H9 (cell line): Measurements from ENCODE around the gene DUOXA1. TPM values are rescaled to one million over a fixed set of nuclear protein-coding genes. Genes with fewer than 3 reads are reported as not detected.

Experiments used
- DNase-seq: peaks from one replicate; pipeline ENCODE4 v3.0.0-alpha.2; 2017
- H2AFZ ChIP-seq: one replicate; pipeline ENCODE4 v1.6.1; 2013; ENCODE audit warnings: mild to moderate bottlenecking, low read length, control low read depth, moderate library complexity
- H2AK5ac ChIP-seq: 2 replicates; pipeline ENCODE4 v1.6.1; 2013; ENCODE audit warnings: low read length, control low read depth, mixed read lengths; ENCODE audit not compliant: insufficient read length
- H2BK120ac ChIP-seq: one replicate; pipeline ENCODE4 v1.6.1; 2013; ENCODE audit warnings: low read depth, mild to moderate bottlenecking, low read length, control low read depth, inconsistent platforms; ENCODE audit not compliant: poor library complexity, severe bottlenecking
- H2BK12ac ChIP-seq: 2 replicates; pipeline ENCODE4 v1.6.1; 2013; ENCODE audit warnings: low read length, control low read depth, mixed read lengths, low read depth; ENCODE audit not compliant: insufficient read length
- H2BK15ac ChIP-seq: 2 replicates; pipeline ENCODE4 v1.6.1; 2013; ENCODE audit warnings: low read depth, low read length, control low read depth
- H2BK20ac ChIP-seq: one replicate; pipeline ENCODE4 v1.6.1; 2013; ENCODE audit warnings: low read depth, mild to moderate bottlenecking, low read length, control low read depth, inconsistent platforms; ENCODE audit not compliant: poor library complexity, severe bottlenecking
- H2BK5ac ChIP-seq: 2 replicates; pipeline ENCODE4 v1.6.1; 2013; ENCODE audit warnings: low read length, control low read depth, mixed read lengths; ENCODE audit not compliant: insufficient read length
- H3K14ac ChIP-seq: 2 replicates; pipeline ENCODE4 v1.6.1; 2013; ENCODE audit warnings: low read length, control low read depth; ENCODE audit not compliant: insufficient read depth
- H3K18ac ChIP-seq: 2 replicates; pipeline ENCODE4 v1.6.1; 2013; ENCODE audit warnings: low read depth, mild to moderate bottlenecking, mixed read lengths, low read length, control low read depth; ENCODE audit not compliant: insufficient read length
- H3K23ac ChIP-seq: 2 replicates; pipeline ENCODE4 v1.6.1; 2013; ENCODE audit warnings: low read length, control low read depth, mixed read lengths, low read depth; ENCODE audit not compliant: insufficient read length
- H3K23me2 ChIP-seq: 2 replicates; pipeline ENCODE4 v1.6.1; 2013; ENCODE audit warnings: low read depth, mild to moderate bottlenecking, mixed read lengths, low read length, control low read depth; ENCODE audit not compliant: insufficient read length, poor library complexity, severe bottlenecking
- H3K27ac ChIP-seq: 2 replicates; pipeline ENCODE4 v1.5.1; 2013; ENCODE audit warnings: low read length, control low read depth, mixed read lengths, low read depth; ENCODE audit not compliant: insufficient read length
- H3K27me3 ChIP-seq: 2 replicates; pipeline ENCODE4 v1.6.1; 2013; ENCODE audit warnings: low read length, control low read depth, inconsistent platforms; ENCODE audit not compliant: insufficient read depth
- H3K4ac ChIP-seq: 2 replicates; pipeline ENCODE4 v1.6.1; 2013; ENCODE audit warnings: low read depth, mild to moderate bottlenecking, control low read depth, inconsistent platforms, low read length, moderate library complexity
- H3K4me1 ChIP-seq: 2 replicates; pipeline ENCODE4 v1.6.1; 2013; ENCODE audit warnings: low read length, control low read depth, inconsistent platforms; ENCODE audit not compliant: insufficient read depth
- H3K4me2 ChIP-seq: 2 replicates; pipeline ENCODE4 v1.6.1; 2013; ENCODE audit warnings: low read length, control low read depth, mixed read lengths; ENCODE audit not compliant: insufficient read length, insufficient read depth
- H3K56ac ChIP-seq: 2 replicates; pipeline ENCODE4 v1.6.1; 2013; ENCODE audit warnings: low read depth, mild to moderate bottlenecking, mixed read lengths, low read length, control low read depth; ENCODE audit not compliant: insufficient read length
- H3K79me1 ChIP-seq: 2 replicates; pipeline ENCODE4 v1.6.1; 2013; ENCODE audit warnings: low read depth, mild to moderate bottlenecking, moderate library complexity, low read length, control low read depth, inconsistent platforms; ENCODE audit not compliant: insufficient read depth, poor library complexity, severe bottlenecking
- H3K79me2 ChIP-seq: 2 replicates; pipeline ENCODE4 v1.6.1; 2013; ENCODE audit warnings: low read length, control low read depth, inconsistent platforms; ENCODE audit not compliant: insufficient read depth
- H3K9ac ChIP-seq: 2 replicates; pipeline ENCODE4 v1.6.1; 2013; ENCODE audit warnings: low read length, control low read depth, mixed read lengths; ENCODE audit not compliant: insufficient read length; ENCODE audit errors: extremely low read depth
- H3K9me3 ChIP-seq: one replicate; pipeline ENCODE4 v1.6.1; 2013; ENCODE audit warnings: low read depth, low read length, inconsistent platforms; ENCODE audit not compliant: control insufficient read depth
- H3T11ph ChIP-seq: one replicate; pipeline ENCODE4 v1.6.1; 2013; ENCODE audit warnings: mild to moderate bottlenecking, low read length, control low read depth, inconsistent platforms
- H4K20me1 ChIP-seq: one replicate; pipeline ENCODE4 v1.6.1; 2013; ENCODE audit not compliant: control insufficient read depth, insufficient read length, insufficient read depth
- H4K5ac ChIP-seq: 2 replicates; pipeline ENCODE4 v1.6.1; 2013; ENCODE audit warnings: low read depth, mild to moderate bottlenecking, mixed read lengths, low read length, control low read depth; ENCODE audit not compliant: insufficient read length
- H4K8ac ChIP-seq: replicated peaks from 2 replicates; pipeline ENCODE4 v1.6.1; 2013; ENCODE audit warnings: low read length, control low read depth, mixed read lengths, low read depth; ENCODE audit not compliant: insufficient read length
- H4K91ac ChIP-seq: 2 replicates; pipeline ENCODE4 v1.6.1; 2013; ENCODE audit warnings: low read depth, mild to moderate bottlenecking, moderate library complexity, mixed read lengths, low read length, control low read depth; ENCODE audit not compliant: insufficient read length
- H3K27ac Mint-ChIP-seq, 3 experiments: 2 replicates in 2 of 3; 3 replicates in 1 of 3; pipeline ENCODE4 v1.8.0; 2020 to 2021; ENCODE audit warnings: mixed read lengths in 3 of 3, mild to moderate bottlenecking in 1 of 3, moderate library complexity in 1 of 3
- H3K27me3 Mint-ChIP-seq: 2 replicates; pipeline ENCODE4 v1.8.0; 2021; ENCODE audit warnings: low read depth, mild to moderate bottlenecking, moderate library complexity, mixed read lengths
- H3K36me3 Mint-ChIP-seq, 3 experiments: 2 replicates in 2 of 3; 3 replicates in 1 of 3; pipeline ENCODE4 v1.8.0; 2020 to 2021; ENCODE audit warnings: low read depth in 3 of 3, mixed read lengths in 3 of 3; ENCODE audit not compliant: insufficient read depth in 1 of 3
- H3K4me1 Mint-ChIP-seq, 2 experiments: 2 replicates each; pipeline ENCODE4 v1.8.0; 2020; ENCODE audit warnings: mixed read lengths in 2 of 2
- H3K4me3 Mint-ChIP-seq, 2 experiments: 2 replicates in 1 of 2; 3 replicates in 1 of 2; pipeline ENCODE4 v1.8.0; 2020 to 2021; ENCODE audit warnings: mild to moderate bottlenecking in 2 of 2, mixed read lengths in 2 of 2, moderate library complexity in 1 of 2
- H3K9me3 Mint-ChIP-seq, 2 experiments: 2 replicates in 1 of 2; 3 replicates in 1 of 2; pipeline ENCODE4 v1.8.0; 2020; ENCODE audit warnings: mild to moderate bottlenecking in 2 of 2, mixed read lengths in 2 of 2, moderate library complexity in 1 of 2
- CTCF ChIP-seq: fragments of 200-600 bp; sonication (generic); conservative IDR thresholded peaks from 3 replicates; pipeline ENCODE4 v1.8.0; 2021; ENCODE audit warnings: antibody characterized with exemption, mild to moderate bottlenecking
- WGBS: extraction: QIAGEN DNeasy Blood & Tissue Kit; methylation state at CpG from one replicate; pipeline ENCODE4 v1.1.7; 2013; ENCODE audit warnings: missing lambda C conversion rate, low lambda C conversion rate, mixed read lengths; ENCODE audit not compliant: insufficient read length; ENCODE audit errors: extremely low coverage; 5-methylcytosine and 5-hydroxymethylcytosine counted together
- total RNA-seq: library from RNA; stranded (reverse); gene quantifications from 2 replicates; pipeline ENCODE4 v1.2.1, GENCODE V29; 2021

DUOXA1 gene
- total RNA-seq, 1 experiment from 2014 or later = 1.2 TPM

- Histone ChIP-seq H3K4me2 (no peak overlapping the region), H3K4me1 (no peaks in the 10 kb centered on the region), H3K27ac (no peak overlapping the region), H3K79me1 (no peaks in the 10 kb centered on the region), H3K18ac (no peak overlapping the region), H3T11ph (no peak overlapping the region), H3K23me2 (peaks cover 11% of the 10 kb centered on the region), H2BK12ac (no peak overlapping the region), H3K9me3 (no peaks in the 10 kb centered on the region), H2AFZ (no peak overlapping the region), H3K14ac (no peak overlapping the region), H3K4ac (no peak overlapping the region), H2BK20ac (no peak overlapping the region), H2BK120ac (no peak overlapping the region), H3K9ac (no peak overlapping the region), H4K91ac (no peak overlapping the region), H3K56ac (no peak overlapping the region), H3K23ac (no peak overlapping the region), H2BK5ac (no peak overlapping the region), H3K27me3 (peaks cover 80% of the 10 kb centered on the region), H2AK5ac (no peak overlapping the region), H2BK15ac (no peak overlapping the region), H4K8ac (no peak overlapping the region), H4K5ac (no peak overlapping the region), H3K79me2 (no peaks in the 10 kb centered on the region), H4K20me1 (no peaks in the 10 kb centered on the region)
- peaks cover 0 to 1% (median 0%) of the 10 kb centered on the region in 3 experiments; a peak in 1 of 7 replicates for H3K36me3 Mint-ChIP-seq
- TF ChIP-seq CTCF = no peak
- H3K9me3 Mint-ChIP-seq = no peaks in the 10 kb centered on the region
- DNase-seq = no peak
- no CpG with 5 or more reads among the region's 3 CpGs for WGBS
- peaks cover 14 to 19% of the 10 kb centered on the region in 2 experiments for H3K4me1 Mint-ChIP-seq
- H3K27ac Mint-ChIP-seq = no peak overlapping the region
- peaks cover 94% of the 10 kb centered on the region for H3K27me3 Mint-ChIP-seq
- H3K4me3 Mint-ChIP-seq = no peak overlapping the region
Measured at GRCh38 chr15:45131510-45131909, 1.8 kb upstream of the DUOXA1 start.
